ENCODE measurements around the gene CCDC88B. TPM values are rescaled to one million over a fixed set of nuclear protein-coding genes. Genes with fewer than 3 reads are reported as not detected.

The CCDC88B gene
- total and polyA plus RNA-seq, 10 of the 15 experiments (the other 5 are each of a cell fraction or from before 2014, with no cell fraction given), result 0.24 to 66.0 (median 19.2) TPM

GRCh38 chr11:64359712-64360445, 19.9 kb downstream of the CCDC88B start (continued):
- no peak for TF ChIP-seq IRF5 (IDR thresholded peaks at IDR 0.05; ENCODE audit: borderline replicate concordance)
- TF ChIP-seq ESRRA (IDR thresholded peaks at IDR 0.05; ENCODE audit: low read length), result no peak
- no peak for TF ChIP-seq IRF4 (IDR thresholded peaks at IDR 0.05; ENCODE audit: low read depth, low read length)
- TF ChIP-seq PAX5 (IDR thresholded peaks at IDR 0.05; ENCODE audit: borderline replicate concordance, low read depth, low read length), result no peak
- TF ChIP-seq ZBTB4 (CRISPR knock-in tag; IDR thresholded peaks at IDR 0.05), result no peak
- no peak for TF ChIP-seq ATF2 (IDR thresholded peaks at IDR 0.05; ENCODE audit: low read length)
- TF ChIP-seq CUX1 (IDR thresholded peaks at IDR 0.05; ENCODE audit: insufficient replicate concordance, low read depth, low read length), result no peak
- peak in 1 of 2 experiments; percentile 37; a peak in 2 of 4 replicates for TF ChIP-seq BHLHE40 (IDR thresholded peaks at IDR 0.05; ENCODE audit: borderline replicate concordance in 1 of 2, low read depth in 2 of 2, low read length in 1 of 2)
- TF ChIP-seq HDAC6 (IDR thresholded peaks at IDR 0.05; ENCODE audit: unreplicated experiment), result peak; percentile 99
- TF ChIP-seq ZBED1 (IDR thresholded peaks at IDR 0.05; ENCODE audit: borderline replicate concordance), result no peak
- no peak for TF ChIP-seq IKZF2 (IDR thresholded peaks at IDR 0.05)
- no peak for TF ChIP-seq RELA (IDR thresholded peaks at IDR 0.05; ENCODE audit: borderline replicate concordance, partially characterized antibody)
- TF ChIP-seq RFX5 (IDR thresholded peaks at IDR 0.05; ENCODE audit: low read depth, low read length), result no peak
- no peak for TF ChIP-seq RCOR1 (conservative IDR thresholded peaks at IDR 0.05; ENCODE audit: low read depth, low read length)
- TF ChIP-seq SMC3 (IDR thresholded peaks at IDR 0.05; ENCODE audit: borderline replicate concordance, low read length), result 0 out of 2 replicates have a peak, but pooled peaks have one; percentile 8
- TF ChIP-seq FOXK2 (IDR thresholded peaks at IDR 0.05), result no peak
- no peak for TF ChIP-seq ETV6 (conservative IDR thresholded peaks at IDR 0.05 in 1 of 2, IDR thresholded peaks at IDR 0.05 in 1 of 2; ENCODE audit: borderline replicate concordance in 1 of 2, low read depth in 1 of 2)
- no peak for TF ChIP-seq SUPT20H (IDR thresholded peaks at IDR 0.05; ENCODE audit: borderline replicate concordance, control insufficient read depth, low read depth, low read length)
- TF ChIP-seq SREBF1 (IDR thresholded peaks at IDR 0.05; ENCODE audit: low read length), result no peak
